Measurements from ENCODE around the gene ITGB1. TPM values are rescaled to one million over a fixed set of nuclear protein-coding genes. Genes with fewer than 3 reads are reported as not detected.
"Not testable (repeated sequence)": the region's sequence is repeated elsewhere in the genome, so short reads cannot be mapped to it uniquely, and the experiment has no call there.

ITGB1 gene
- total and polyA plus RNA-seq, 9 of the 15 experiments (the other 6 are each of a cell fraction or from before 2014, with no cell fraction given) = 40.2 to 194 (median 155) TPM

GRCh38 chr10:32994632-32995031, 36.6 kb upstream of the ITGB1 start:
- H3K9me1 ChIP-seq (ENCODE audit: control insufficient read depth, insufficient read depth, low read length); H3K9me3 ChIP-seq (replicated peaks; ENCODE audit: control insufficient read depth, insufficient read depth, low read depth, low read length); DNase-seq (ENCODE audit: extremely low read depth in 1 of 4, low spot score in 3 of 4); H3K27ac ChIP-seq (ENCODE audit: extremely low read depth, low read depth, low read length); intact Hi-C loops (cut with micrococcal nuclease); H3K27me3 ChIP-seq (ENCODE audit: control insufficient read depth in 2 of 2, insufficient read depth in 2 of 2, low read length in 2 of 2); BruUV-seq (replicated peaks); H3K4me3 ChIP-seq; ATAC-seq; H3K9ac ChIP-seq (ENCODE audit: insufficient read depth in 1 of 2, low read depth in 2 of 2, low read length in 2 of 2); H4K20me1 ChIP-seq (replicated peaks; ENCODE audit: control insufficient read depth, insufficient read depth, low read length); H2AFZ ChIP-seq (ENCODE audit: low read depth, low read length); H3K4me2 ChIP-seq (ENCODE audit: insufficient read depth, low read length); H3K36me3 ChIP-seq (ENCODE audit: control insufficient read depth, insufficient read depth, low read length); H3K79me2 ChIP-seq (ENCODE audit: control insufficient read depth, insufficient read depth, low read length); CTCF ChIA-PET (ENCODE audit: low intra/inter-chr PET ratio); in situ Hi-C loops (cut with MboI); H3K4me1 ChIP-seq (replicated peaks in 1 of 2; ENCODE audit: control insufficient read depth in 2 of 2, insufficient read depth in 2 of 2, low read length in 2 of 2); POLR2A ChIA-PET; FAIRE-seq: not testable (repeated sequence)
- WGBS (ENCODE audit: insufficient coverage, low coverage, missing lambda C conversion rate) = 37% methylated on average over 2 of the region's 2 CpGs
- TF ChIP-seq ZNF146 (CRISPR knock-in tag; IDR thresholded peaks at IDR 0.05; ENCODE audit: unreplicated experiment) = peak; percentile 97
- TF ChIP-seq CHAMP1 (IDR thresholded peaks at IDR 0.05) = 0 out of 2 replicates have a peak, but pooled peaks have one; percentile 30
- peak in 1 of 2 experiments; percentile 35; a peak in 1 of 4 replicates for TF ChIP-seq KDM1A (IDR thresholded peaks at IDR 0.05)
- 0 out of 2 replicates have a peak, but pooled peaks have one; percentile 30 for TF ChIP-seq SMARCA5 (IDR thresholded peaks at IDR 0.05)
- TF ChIP-seq RBM25 (IDR thresholded peaks at IDR 0.05; ENCODE audit: low read depth, low read length, severe bottlenecking) = peak; percentile 57
- peak; percentile 56 for TF ChIP-seq BCOR (IDR thresholded peaks at IDR 0.05)
